Astrocyte (in vitro differentiated cells and primary cell): ENCODE data around the gene TMEM81. TPM values are rescaled to one million over a fixed set of nuclear protein-coding genes. Genes with fewer than 3 reads are reported as not detected.

Source experiments
- DNase-seq: peaks from one replicate; pipeline ENCODE4 v3.0.0-alpha.2; 2010; ENCODE audit warnings: low read depth
- FAIRE-seq: peaks from 2 replicates; lab custom pipeline; 2011; peaks lifted over from hg19 to GRCh38; lab: Jason Lieb, UNC
- H2AFZ ChIP-seq: 2 replicates; pipeline ENCODE4 v1.6.0; 2012; ENCODE audit warnings: low read depth, low read length, inconsistent platforms
- H3K27ac ChIP-seq: 2 replicates; pipeline ENCODE4 v1.5.1; 2011; ENCODE audit warnings: low read depth, low read length, inconsistent platforms
- H3K27me3 ChIP-seq: 2 replicates; pipeline ENCODE4 v1.6.0; 2011; ENCODE audit warnings: low read length, inconsistent platforms; ENCODE audit not compliant: insufficient read depth
- H3K36me3 ChIP-seq: 2 replicates; pipeline ENCODE4 v1.5.1; 2011; ENCODE audit warnings: low read length, inconsistent platforms; ENCODE audit not compliant: insufficient read depth
- H3K4me1 ChIP-seq: 2 replicates; pipeline ENCODE4 v1.5.1; 2011; ENCODE audit warnings: low read length, inconsistent platforms; ENCODE audit not compliant: insufficient read depth
- H3K4me2 ChIP-seq: 2 replicates; pipeline ENCODE4 v1.6.0; 2012; ENCODE audit warnings: low read length, inconsistent platforms
- H3K4me3 ChIP-seq: 2 replicates; pipeline ENCODE4 v1.5.1; 2011; ENCODE audit warnings: low read depth, mild to moderate bottlenecking, low read length, inconsistent platforms; ENCODE audit not compliant: insufficient read depth
- H3K79me2 ChIP-seq: 2 replicates; pipeline ENCODE4 v1.6.0; 2012; ENCODE audit warnings: mild to moderate bottlenecking, low read length, inconsistent platforms; ENCODE audit not compliant: insufficient read depth
- H3K9ac ChIP-seq: 2 replicates; pipeline ENCODE4 v1.6.0; 2012; ENCODE audit warnings: mild to moderate bottlenecking, low read length, inconsistent platforms
- H3K9me3 ChIP-seq: 2 replicates; pipeline ENCODE4 v1.5.1; 2012; ENCODE audit warnings: low read depth, mild to moderate bottlenecking, low read length, inconsistent platforms; ENCODE audit not compliant: insufficient read depth
- H4K20me1 ChIP-seq: 2 replicates; pipeline ENCODE4 v1.6.0; 2012; ENCODE audit warnings: low read length, inconsistent platforms; ENCODE audit not compliant: insufficient read depth
- H3K27ac Mint-ChIP-seq: one replicate; pipeline ENCODE4 v1.8.0; 2021; ENCODE audit warnings: mild to moderate bottlenecking, mixed read lengths; ENCODE audit not compliant: unreplicated experiment
- H3K27me3 Mint-ChIP-seq: one replicate; pipeline ENCODE4 v1.8.0; 2021; ENCODE audit warnings: low read depth, mixed read lengths; ENCODE audit not compliant: unreplicated experiment
- H3K36me3 Mint-ChIP-seq: one replicate; pipeline ENCODE4 v1.8.0; 2021; ENCODE audit warnings: low read depth, mixed read lengths; ENCODE audit not compliant: unreplicated experiment
- H3K4me1 Mint-ChIP-seq: one replicate; pipeline ENCODE4 v1.8.0; 2021; ENCODE audit warnings: low read depth, mixed read lengths; ENCODE audit not compliant: unreplicated experiment
- H3K4me3 Mint-ChIP-seq: one replicate; pipeline ENCODE4 v1.8.0; 2021; ENCODE audit warnings: mild to moderate bottlenecking, moderate library complexity, mixed read lengths; ENCODE audit not compliant: unreplicated experiment
- H3K9me3 Mint-ChIP-seq: one replicate; pipeline ENCODE4 v1.8.0; 2021; ENCODE audit warnings: mild to moderate bottlenecking, mixed read lengths; ENCODE audit not compliant: unreplicated experiment
- EZH2 ChIP-seq: IDR thresholded peaks from 2 replicates; pipeline ENCODE4 v1.6.1; 2012; ENCODE audit warnings: mild to moderate bottlenecking, low read length, inconsistent platforms; ENCODE audit not compliant: insufficient read depth
- total RNA-seq: library from RNA; stranded (reverse); gene quantifications from 2 replicates; pipeline ENCODE4 v1.2.1, GENCODE V29; 2021
- TF ChIP-seq, protein P1 (sequence below): IDR thresholded peaks from 2 replicates; pipeline ENCODE4 v1.5.1; 2011; ENCODE audit warnings: low read depth, mild to moderate bottlenecking, inconsistent platforms, low read length, moderate library complexity; ENCODE audit not compliant: insufficient read depth

The TMEM81 gene
- total RNA-seq, 1 donor from 2014 or later: 4.8 TPM

DNA sequence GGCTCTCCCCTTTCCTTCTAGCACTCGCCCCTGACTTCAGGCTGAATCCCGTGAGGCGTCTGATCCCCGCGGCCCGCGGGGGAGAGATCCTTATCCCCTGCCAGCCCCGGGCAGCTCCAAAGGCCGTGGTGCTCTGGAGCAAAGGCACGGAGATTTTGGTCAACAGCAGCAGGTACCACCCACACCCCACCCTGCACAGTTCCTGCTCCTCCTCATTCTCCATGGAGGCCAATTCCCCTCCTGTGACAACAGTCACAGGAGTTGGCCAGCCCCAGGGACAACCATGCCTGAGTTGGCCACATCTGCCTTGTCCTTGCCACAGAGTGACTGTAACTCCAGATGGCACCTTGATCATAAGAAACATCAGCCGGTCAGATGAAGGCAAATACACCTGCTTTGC lies 20.0 kb downstream of the TMEM81 start:
- no peak for TF ChIP-seq EZH2
- TF ChIP-seq, protein P1, sequence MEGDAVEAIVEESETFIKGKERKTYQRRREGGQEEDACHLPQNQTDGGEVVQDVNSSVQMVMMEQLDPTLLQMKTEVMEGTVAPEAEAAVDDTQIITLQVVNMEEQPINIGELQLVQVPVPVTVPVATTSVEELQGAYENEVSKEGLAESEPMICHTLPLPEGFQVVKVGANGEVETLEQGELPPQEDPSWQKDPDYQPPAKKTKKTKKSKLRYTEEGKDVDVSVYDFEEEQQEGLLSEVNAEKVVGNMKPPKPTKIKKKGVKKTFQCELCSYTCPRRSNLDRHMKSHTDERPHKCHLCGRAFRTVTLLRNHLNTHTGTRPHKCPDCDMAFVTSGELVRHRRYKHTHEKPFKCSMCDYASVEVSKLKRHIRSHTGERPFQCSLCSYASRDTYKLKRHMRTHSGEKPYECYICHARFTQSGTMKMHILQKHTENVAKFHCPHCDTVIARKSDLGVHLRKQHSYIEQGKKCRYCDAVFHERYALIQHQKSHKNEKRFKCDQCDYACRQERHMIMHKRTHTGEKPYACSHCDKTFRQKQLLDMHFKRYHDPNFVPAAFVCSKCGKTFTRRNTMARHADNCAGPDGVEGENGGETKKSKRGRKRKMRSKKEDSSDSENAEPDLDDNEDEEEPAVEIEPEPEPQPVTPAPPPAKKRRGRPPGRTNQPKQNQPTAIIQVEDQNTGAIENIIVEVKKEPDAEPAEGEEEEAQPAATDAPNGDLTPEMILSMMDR: no peak
- H4K20me1 ChIP-seq: no peaks in the 10 kb centered on the region
- H3K9ac ChIP-seq: no peak overlapping the region
- Mint-ChIP-seq H3K4me3 (no peak overlapping the region), H3K9me3 (no peaks in the 10 kb centered on the region), H3K27me3 (peaks cover 52% of the 10 kb centered on the region), H3K4me1 (no peaks in the 10 kb centered on the region), H3K27ac (no peak overlapping the region), H3K36me3 (no peaks in the 10 kb centered on the region)
- no peaks in the 10 kb centered on the region for H3K27me3 ChIP-seq
- H3K4me1 ChIP-seq: no peaks in the 10 kb centered on the region
- H3K4me3 ChIP-seq: no peak overlapping the region
- FAIRE-seq: no peak
- H3K4me2 ChIP-seq: no peak overlapping the region
- no peak overlapping the region for H3K27ac ChIP-seq
- no peak for DNase-seq
- H3K9me3 ChIP-seq: no peaks in the 10 kb centered on the region
- H3K79me2 ChIP-seq: no peaks in the 10 kb centered on the region
- H3K36me3 ChIP-seq: no peaks in the 10 kb centered on the region
- no peak overlapping the region for H2AFZ ChIP-seq

- H3K27me3 ChIP-seq: no peaks in the 10 kb centered on the region
- H3K9me3 Mint-ChIP-seq: no peaks in the 10 kb centered on the region
- H3K9me3 ChIP-seq: no peaks in the 10 kb centered on the region
- H3K4me2 ChIP-seq: no peak overlapping the region
- no peaks in the 10 kb centered on the region for H3K36me3 Mint-ChIP-seq
- FAIRE-seq: no peak
- H3K4me3 Mint-ChIP-seq: no peak overlapping the region
- DNase-seq: no peak
- H3K4me1 ChIP-seq: no peaks in the 10 kb centered on the region
- TF ChIP-seq, protein P1: no peak
- TF ChIP-seq EZH2: no peak
- no peak overlapping the region for H3K27ac Mint-ChIP-seq
- no peaks in the 10 kb centered on the region for H3K79me2 ChIP-seq
- H4K20me1 ChIP-seq: no peaks in the 10 kb centered on the region
- H2AFZ ChIP-seq: no peak overlapping the region
- H3K4me3 ChIP-seq: no peak overlapping the region
- peaks cover 56% of the 10 kb centered on the region for H3K27me3 Mint-ChIP-seq
- no peak overlapping the region for H3K9ac ChIP-seq
- no peaks in the 10 kb centered on the region for H3K36me3 ChIP-seq
- H3K27ac ChIP-seq: no peak overlapping the region
- no peaks in the 10 kb centered on the region for H3K4me1 Mint-ChIP-seq
These were observed 21.4 kb downstream of the TMEM81 start for GRCh38 chr1:205062895-205063294.

- Histone ChIP-seq H4K20me1 (no peaks in the 10 kb centered on the region), H3K9ac (no peak overlapping the region), H3K79me2 (no peaks in the 10 kb centered on the region), H3K4me3 (no peak overlapping the region), H3K27me3 (no peaks in the 10 kb centered on the region), H3K4me2 (no peak overlapping the region), H3K9me3 (no peaks in the 10 kb centered on the region), H3K27ac (no peak overlapping the region), H3K36me3 (no peaks in the 10 kb centered on the region), H3K4me1 (no peaks in the 10 kb centered on the region), H2AFZ (no peak overlapping the region)
- DNase-seq (no peak), FAIRE-seq (no peak)
- H3K27ac Mint-ChIP-seq: no peak overlapping the region
- TF ChIP-seq EZH2: no peak
- TF ChIP-seq, protein P1: no peak
- no peak overlapping the region for H3K4me3 Mint-ChIP-seq
- no peaks in the 10 kb centered on the region for H3K4me1 Mint-ChIP-seq
- H3K27me3 Mint-ChIP-seq: peaks cover 57% of the 10 kb centered on the region
- no peaks in the 10 kb centered on the region for H3K36me3 Mint-ChIP-seq
- no peaks in the 10 kb centered on the region for H3K9me3 Mint-ChIP-seq
These were observed 21.9 kb downstream of the TMEM81 start for GRCh38 chr1:205062319-205062718.
